Measurements from ENCODE around the gene TMEM221. TPM values are rescaled to one million over a fixed set of nuclear protein-coding genes. Genes with fewer than 3 reads are reported as not detected.
A peak's percentile ranks its signal among the peaks of the same experiment; 100 is the strongest.

The TMEM221 gene
- total RNA-seq, 1 experiment from 2014 or later, result not detected

GRCh38 chr19:17467471-17468301, 19.2 kb upstream of the TMEM221 start:
- no peak for TF ChIP-seq CTCF (IDR thresholded peaks at IDR 0.05; ENCODE audit: insufficient read depth in 1 of 2, low read depth in 1 of 2, low read length in 1 of 2, severe bottlenecking in 1 of 2, unreplicated experiment in 1 of 2)
- Histone ChIP-seq H3K36me3 (ENCODE audit: control insufficient read depth, insufficient read depth, low read length) (no peaks in the 10 kb centered on the region), H3K4me3 (ENCODE audit: low read depth, low read length) (no peak overlapping the region), H3K27me3 (replicated peaks; ENCODE audit: control insufficient read depth, insufficient read depth, low read length) (no peaks in the 10 kb centered on the region; the same call in 1 of the 2 replicates), H3K9me3 (no peaks in the 10 kb centered on the region), H3K4me1 (peaks cover 4% of the 10 kb centered on the region; the same call in 1 of the 2 replicates)
- ChIA-PET POLR2A (no interaction called here), CTCF (interaction anchor here (0.6 kb wide), 1 partner anchor 118 kb away, joined by 3 read pairs; no protein-coding TSS in a partner anchor)
- BruUV-seq (replicated peaks), result no TSS peak
- no peak for DNase-seq
- intact Hi-C loops (cut with micrococcal nuclease; ENCODE audit: unreplicated experiment), result loop anchor here (2.0 to 5.0 kb wide), 2 partner anchors 120 to 139 kb away; no protein-coding TSS in a partner anchor
- Mint-ChIP-seq H3K4me1 (ENCODE audit: low read depth, unreplicated experiment) (peaks cover 9% of the 10 kb centered on the region), H3K9me3 (ENCODE audit: unreplicated experiment) (no peaks in the 10 kb centered on the region), H3K27ac (ENCODE audit: unreplicated experiment) (no peak overlapping the region), H3K27me3 (ENCODE audit: insufficient read depth, unreplicated experiment) (no peaks in the 10 kb centered on the region), H3K4me3 (ENCODE audit: unreplicated experiment) (peak overlapping the region; percentile 52), H3K36me3 (ENCODE audit: insufficient read depth, unreplicated experiment) (peaks cover 13% of the 10 kb centered on the region)

- H3K4me1 ChIP-seq, result peaks cover 4% of the 10 kb centered on the region; the same call in 1 of the 2 replicates
- ChIA-PET POLR2A (no interaction called here), CTCF (interaction anchor here (0.6 to 0.7 kb wide), 5 partner anchors 14 to 220 kb away, joined by 3 to 5 read pairs (median 4); no protein-coding TSS in a partner anchor)
- intact Hi-C loops (cut with micrococcal nuclease; ENCODE audit: unreplicated experiment), result loop anchor here (1.0 to 5.0 kb wide), 3 partner anchors 25 to 119 kb away; no protein-coding TSS in a partner anchor
- no peak overlapping the region for H3K4me3 ChIP-seq (ENCODE audit: low read depth, low read length)
- Mint-ChIP-seq H3K27me3 (ENCODE audit: insufficient read depth, unreplicated experiment) (no peaks in the 10 kb centered on the region), H3K4me3 (ENCODE audit: unreplicated experiment) (no peak overlapping the region), H3K27ac (ENCODE audit: unreplicated experiment) (no peak overlapping the region), H3K36me3 (ENCODE audit: insufficient read depth, unreplicated experiment) (peaks cover 13% of the 10 kb centered on the region), H3K9me3 (ENCODE audit: unreplicated experiment) (no peaks in the 10 kb centered on the region), H3K4me1 (ENCODE audit: low read depth, unreplicated experiment) (peaks cover 9% of the 10 kb centered on the region)
- no TSS peak for BruUV-seq (replicated peaks)
- no peaks in the 10 kb centered on the region for H3K36me3 ChIP-seq (ENCODE audit: control insufficient read depth, insufficient read depth, low read length)
- no peaks in the 10 kb centered on the region for H3K9me3 ChIP-seq
- no peak for TF ChIP-seq CTCF (IDR thresholded peaks at IDR 0.05; ENCODE audit: insufficient read depth in 1 of 2, low read depth in 1 of 2, low read length in 1 of 2, severe bottlenecking in 1 of 2, unreplicated experiment in 1 of 2)
- DNase-seq, result no peak
- H3K27me3 ChIP-seq (replicated peaks; ENCODE audit: control insufficient read depth, insufficient read depth, low read length), result no peaks in the 10 kb centered on the region; the same call in 1 of the 2 replicates
Measured at GRCh38 chr19:17466487-17466850, 18.0 kb upstream of the TMEM221 start.

- no peak for DNase-seq
- H3K4me3 Mint-ChIP-seq (ENCODE audit: unreplicated experiment), result no peak within 1 kb of the TSS
- H3K27me3 Mint-ChIP-seq (ENCODE audit: insufficient read depth, unreplicated experiment), result peaks cover 3% of the 10 kb centered on the region
- TF ChIP-seq CTCF (IDR thresholded peaks at IDR 0.05; ENCODE audit: insufficient read depth in 1 of 2, low read depth in 1 of 2, low read length in 1 of 2, severe bottlenecking in 1 of 2, unreplicated experiment in 1 of 2), result no peak
- no peaks in the 10 kb centered on the region for H3K4me1 Mint-ChIP-seq (ENCODE audit: low read depth, unreplicated experiment)
- intact Hi-C loops (cut with micrococcal nuclease; ENCODE audit: unreplicated experiment), result no loop called here
- Histone ChIP-seq H3K27me3 (replicated peaks; ENCODE audit: control insufficient read depth, insufficient read depth, low read length) (no peaks in the 10 kb centered on the region), H3K36me3 (ENCODE audit: control insufficient read depth, insufficient read depth, low read length) (no peaks in the 10 kb centered on the region), H3K9me3 (no peaks in the 10 kb centered on the region), H3K4me3 (ENCODE audit: low read depth, low read length) (no peak within 1 kb of the TSS), H3K4me1 (no peaks in the 10 kb centered on the region)
- no peak within 1 kb of the TSS for H3K27ac Mint-ChIP-seq (ENCODE audit: unreplicated experiment)
- no peaks in the 10 kb centered on the region for H3K9me3 Mint-ChIP-seq (ENCODE audit: unreplicated experiment)
- CTCF ChIA-PET, result no interaction called here
- BruUV-seq (replicated peaks), result no TSS peak
- H3K36me3 Mint-ChIP-seq (ENCODE audit: insufficient read depth, unreplicated experiment), result no peaks in the 10 kb centered on the region
- POLR2A ChIA-PET, result no interaction called here
Measured at GRCh38 chr19:17460372-17461230, 12.1 kb upstream of the TMEM221 start, which contains the start of gene NXNL1. Gene NXNL1, minus strand, starts transcription at chr19:17460926. Its CDS starts 57 bp downstream, at chr19:17460869.
